HCT116 (cell line): ENCODE data around the gene MRPL37. TPM values are rescaled to one million over a fixed set of nuclear protein-coding genes. Genes with fewer than 3 reads are reported as not detected.

Source experiments
- ATAC-seq: fragments of 200-7000 bp; cut with Tn5 transposase; 2 replicates; pipeline ENCODE4 v1.9.1; 2020; ENCODE audit warnings: mild to moderate bottlenecking, moderate library complexity
- BruUV-seq: library from RNA; stranded (reverse); fragments of 400-500 nt; replicated peaks from 2 replicates; lab custom pipeline; 2021; lab: Mats Ljungman, UMichigan
- CTCF ChIA-PET: fragments of 300-600 bp; sonication (Branson Sonifier 250); formaldehyde crosslinking; loops from one replicate; lab custom pipeline; 2021; ENCODE audit warnings: antibody characterized with exemption; lab: Charles Lee
- POLR2A ChIA-PET: fragments of 300-600, 350-600 bp; sonication (Branson Sonifier 250); formaldehyde crosslinking; loops from one replicate; lab custom pipeline; 2021; ENCODE audit warnings: antibody characterized with exemption; lab: Charles Lee
- RAD21 ChIA-PET, 2 experiments: fragments of 300-600 bp; sonication (Branson Sonifier 250); formaldehyde crosslinking; loops; one replicate each; lab custom pipeline; 2023; ENCODE audit warnings: low total read pairs in 2 of 2; ENCODE audit not compliant: uncharacterized antibody in 2 of 2, unreplicated experiment in 2 of 2, low non-redundant PET in 1 of 2; lab: Charles Lee
- DNase-seq: peaks from one replicate; pipeline ENCODE4 v3.0.0-alpha.2; 2010; ENCODE audit warnings: low read depth, low spot score
- H2AFZ ChIP-seq: fragments of 200-600 bp; shearing (Covaris generic), sonication (generic); 2 replicates; pipeline ENCODE4 v1.6.1; 2017; ENCODE audit warnings: low read depth, mixed run types, mixed read lengths, antibody characterized with exemption, low read length; ENCODE audit not compliant: poor library complexity, severe bottlenecking
- H3K27ac ChIP-seq: 2 replicates; pipeline ENCODE4 v1.5.1; 2012; ENCODE audit warnings: low read depth, low read length
- H3K27me3 ChIP-seq: fragments of 200-600 bp; sonication (generic); 2 replicates; pipeline ENCODE4 v1.6.1; 2016; ENCODE audit warnings: mixed run types, low read length, mixed read lengths; ENCODE audit not compliant: insufficient read depth
- H3K36me3 ChIP-seq, 2 experiments: fragments of 200-500 bp in 1 of 2; fragments of 200-600 bp in 1 of 2; sonication (Bioruptor generic) in 1 of 2; sonication (generic) in 1 of 2; 2 replicates each; pipeline versions ENCODE4 v1.5.1 to v1.6.1; 2014 to 2016; ENCODE audit warnings: low read length in 2 of 2, inconsistent platforms in 1 of 2, mixed read lengths in 1 of 2, mixed run types in 1 of 2; ENCODE audit not compliant: insufficient read depth in 2 of 2, control insufficient read depth in 1 of 2
- H3K4me1 ChIP-seq, 2 experiments: fragments of 200-600 bp in 1 of 2; sonication (generic) in 1 of 2; 2 replicates each; pipeline versions ENCODE4 v1.5.1 to v1.6.1; 2012 to 2017; ENCODE audit warnings: low read length in 2 of 2, inconsistent platforms in 1 of 2, mild to moderate bottlenecking in 1 of 2, mixed read lengths in 1 of 2, mixed run types in 1 of 2, moderate library complexity in 1 of 2; ENCODE audit not compliant: insufficient read depth in 2 of 2, control insufficient read depth in 1 of 2
- H3K4me2 ChIP-seq: fragments of 200-600 bp; sonication (generic); 2 replicates; pipeline ENCODE4 v1.6.1; 2017; ENCODE audit warnings: mixed run types, low read length, mixed read lengths
- H3K4me3 ChIP-seq, 2 experiments: fragments of 200-600 bp in 1 of 2; sonication (generic) in 1 of 2; replicated peaks in 1 of 2; 2 replicates each; pipeline ENCODE4 v1.5.1; 2011 to 2016; ENCODE audit warnings: low read length in 2 of 2, control low read depth in 1 of 2, low read depth in 1 of 2, mild to moderate bottlenecking in 1 of 2, mixed read lengths in 1 of 2, mixed run types in 1 of 2
- H3K79me2 ChIP-seq: fragments of 200-600 bp; sonication (generic); 2 replicates; pipeline ENCODE4 v1.6.1; 2017; ENCODE audit warnings: mild to moderate bottlenecking, mixed run types, low read length, moderate library complexity, mixed read lengths; ENCODE audit not compliant: insufficient read depth
- H3K9ac ChIP-seq: fragments of 200-600 bp; sonication (generic); 2 replicates; pipeline ENCODE4 v1.6.1; 2016; ENCODE audit warnings: low read length, mixed read lengths
- H3K9me2 ChIP-seq: fragments of 200-600 bp; sonication (generic), shearing (Covaris generic); 2 replicates; pipeline ENCODE4 v1.6.1; 2017; ENCODE audit warnings: mixed run types, mild to moderate bottlenecking, moderate library complexity; ENCODE audit not compliant: insufficient read depth
- H3K9me3 ChIP-seq, 2 experiments: fragments of 200-500 bp in 1 of 2; fragments of 200-600 bp in 1 of 2; sonication (Bioruptor generic) in 1 of 2; sonication (generic) in 1 of 2; 2 replicates each; pipeline ENCODE4 v1.6.1; 2014 to 2017; ENCODE audit warnings: low read length in 2 of 2, mixed read lengths in 2 of 2, inconsistent platforms in 1 of 2, low read depth in 1 of 2, mild to moderate bottlenecking in 1 of 2, mixed run types in 1 of 2, moderate library complexity in 1 of 2; ENCODE audit not compliant: control insufficient read depth in 1 of 2, insufficient read depth in 1 of 2
- H4K20me1 ChIP-seq: fragments of 200-600 bp; sonication (generic), shearing (Covaris generic); 2 replicates; pipeline ENCODE4 v1.6.1; 2017; ENCODE audit warnings: mixed run types, mild to moderate bottlenecking, moderate library complexity; ENCODE audit not compliant: insufficient read depth
- ATF3 ChIP-seq: IDR thresholded peaks from 2 replicates; pipeline ENCODE4 v1.6.1; 2012
- CBX3 ChIP-seq: IDR thresholded peaks from 2 replicates; pipeline ENCODE4 v1.6.1; 2012; ENCODE audit warnings: low read depth
- CEBPB ChIP-seq: IDR thresholded peaks from 2 replicates; pipeline ENCODE4 v1.6.1; 2012; ENCODE audit warnings: low read depth
- FOSL1 ChIP-seq: IDR thresholded peaks from 2 replicates; pipeline ENCODE4 v1.6.1; 2012; ENCODE audit warnings: low read depth
- REST ChIP-seq: IDR thresholded peaks from 2 replicates; pipeline ENCODE4 v1.6.1; 2012; ENCODE audit warnings: low read depth
- SIN3A ChIP-seq: IDR thresholded peaks from 2 replicates; pipeline ENCODE4 v1.6.1; 2012; ENCODE audit warnings: low read depth
- SP1 ChIP-seq: IDR thresholded peaks from 2 replicates; pipeline ENCODE4 v1.6.1; 2012; ENCODE audit warnings: low read depth
- SRF ChIP-seq: IDR thresholded peaks from 2 replicates; pipeline ENCODE4 v1.6.1; 2012; ENCODE audit warnings: low read depth
- YY1 ChIP-seq: IDR thresholded peaks from 2 replicates; pipeline ENCODE4 v1.6.1; 2011; ENCODE audit warnings: low read length, low read depth, moderate library complexity, mild to moderate bottlenecking; ENCODE audit not compliant: insufficient replicate concordance; ENCODE audit errors: extremely low read depth
- ZBTB33 ChIP-seq: IDR thresholded peaks from 2 replicates; pipeline ENCODE4 v1.6.1; 2011; ENCODE audit warnings: mild to moderate bottlenecking, low read length, moderate library complexity; ENCODE audit not compliant: insufficient replicate concordance; ENCODE audit errors: extremely low read depth
- ZNF274 ChIP-seq: fragments of 200-500 bp; sonication (Bioruptor generic); IDR thresholded peaks from 2 replicates; pipeline ENCODE4 v1.6.1; 2014; ENCODE audit warnings: mild to moderate bottlenecking, low read depth, low read length, inconsistent platforms
- intact Hi-C: fragments of 100-400 bp; cut with micrococcal nuclease; formaldehyde crosslinking; loops from 2 replicates; pipeline ENCODE4 v1.10.0; 2022
- total RNA-seq: library from RNA; stranded (reverse); gene quantifications from one replicate; pipeline ENCODE4 v1.2.1, GENCODE V29; 2021; ENCODE audit not compliant: unreplicated experiment

MRPL37 gene
- total RNA-seq, 1 experiment from 2014 or later, result 132 TPM

- intact Hi-C loops, result no loop called here
- Histone ChIP-seq H3K9me3 (no peaks in the 10 kb centered on the region), H3K9me2 (no peaks in the 10 kb centered on the region), H3K27ac (no peak overlapping the region), H4K20me1 (no peaks in the 10 kb centered on the region), H3K27me3 (no peaks in the 10 kb centered on the region), H3K4me2 (no peak overlapping the region), H2AFZ (no peak overlapping the region), H3K79me2 (no peaks in the 10 kb centered on the region), H3K4me1 (peaks cover 19 to 38% of the 10 kb centered on the region in 2 experiments), H3K4me3 (no peak overlapping the region), H3K36me3 (no peaks in the 10 kb centered on the region), H3K9ac (0 out of 2 replicates have a peak overlapping the region, but pooled peaks have one; percentile 26)
- DNase-seq, result no peak
- ATAC-seq, result no peak
- ChIA-PET RAD21 (no interaction called here), POLR2A (no interaction called here), CTCF (no interaction called here)
- no TSS peak for BruUV-seq
- TF ChIP-seq SP1, result no peak
- TF ChIP-seq YY1, result no peak
- no peak for TF ChIP-seq CBX3
- no peak for TF ChIP-seq FOSL1
Measured at GRCh38 chr1:54247863-54248515, 48.0 kb downstream of the MRPL37 start.

GRCh38 chr1:54248966-54249365 lies 49.0 kb downstream of the MRPL37 start:
- Histone ChIP-seq H3K9me2 (no peaks in the 10 kb centered on the region), H3K36me3 (no peaks in the 10 kb centered on the region), H4K20me1 (no peaks in the 10 kb centered on the region), H3K27me3 (no peaks in the 10 kb centered on the region), H3K9ac (peak overlapping the region; percentile 26), H3K79me2 (no peaks in the 10 kb centered on the region), H2AFZ (no peak overlapping the region), H3K27ac (no peak overlapping the region), H3K9me3 (no peaks in the 10 kb centered on the region), H3K4me2 (peak overlapping the region; percentile 19), H3K4me1 (peaks cover 26 to 48% of the 10 kb centered on the region in 2 experiments), H3K4me3 (no peak overlapping the region)
- CTCF ChIA-PET, result no interaction called here
- RAD21 ChIA-PET, result no interaction called here
- ATAC-seq, result no peak
- intact Hi-C loops, result no loop called here
- no peak for DNase-seq
- POLR2A ChIA-PET, result no interaction called here
- BruUV-seq, result no TSS peak
- TF ChIP-seq SRF, result no peak
- TF ChIP-seq REST, result no peak
- TF ChIP-seq ZBTB33, result no peak
- TF ChIP-seq SP1, result no peak
- TF ChIP-seq ZNF274, result no peak
- no peak for TF ChIP-seq SIN3A
- no peak for TF ChIP-seq YY1
- no peak for TF ChIP-seq CEBPB
- no peak for TF ChIP-seq ATF3
